Measurements from ENCODE around the gene ARFGAP3.

The ARFGAP3 gene

GRCh38 chr22:42891696-42892095 is 34.6 kb upstream of the ARFGAP3 start:
- Histone ChIP-seq H3K36me3 (ENCODE audit: control insufficient read depth, low read length) (peaks cover 34% of the 10 kb centered on the region; the same call in 1 of the 2 replicates), H3K27me3 (ENCODE audit: control insufficient read depth, low read length) (no peaks in the 10 kb centered on the region), H3K9me2 (replicated peaks; ENCODE audit: control insufficient read depth, low read length) (no peaks in the 10 kb centered on the region), H3K9me3 (ENCODE audit: control insufficient read depth, insufficient read depth, low read length) (no peaks in the 10 kb centered on the region), H3K79me2 (ENCODE audit: control insufficient read depth, low read length) (peaks cover 13% of the 10 kb centered on the region), H3F3A (ENCODE audit: control insufficient read depth, insufficient read depth) (peaks cover 6% of the 10 kb centered on the region; the same call in 1 of the 2 replicates), H4K20me1 (ENCODE audit: control insufficient read depth, insufficient read depth, low read depth, low read length) (no peaks in the 10 kb centered on the region), H3K4me2 (ENCODE audit: low read length) (no peak overlapping the region), H3K4me1 (ENCODE audit: control insufficient read depth, low read length) (peaks cover 31% of the 10 kb centered on the region), H3K4me3 (ENCODE audit: low read length) (no peak overlapping the region), H3K27ac (ENCODE audit: low read depth, low read length) (no peak overlapping the region)
- TF ChIP-seq EZH2phosphoT487 (IDR thresholded peaks at IDR 0.05; ENCODE audit: borderline replicate concordance, low read length) (no peak), CTCF (IDR thresholded peaks at IDR 0.05; ENCODE audit: low read depth, low read length, poor library complexity, severe bottlenecking) (no peak)

GRCh38 chr22:42891008-42891407 is 33.9 kb upstream of the ARFGAP3 start:
- Histone ChIP-seq H3K27me3 (ENCODE audit: control insufficient read depth, low read length) (no peaks in the 10 kb centered on the region), H3K36me3 (ENCODE audit: control insufficient read depth, low read length) (peaks cover 36% of the 10 kb centered on the region; the same call in 1 of the 2 replicates), H3K9me3 (ENCODE audit: control insufficient read depth, insufficient read depth, low read length) (no peaks in the 10 kb centered on the region), H3K4me1 (ENCODE audit: control insufficient read depth, low read length) (peaks cover 24% of the 10 kb centered on the region), H4K20me1 (ENCODE audit: control insufficient read depth, insufficient read depth, low read depth, low read length) (no peaks in the 10 kb centered on the region), H3F3A (ENCODE audit: control insufficient read depth, insufficient read depth) (peaks cover 6% of the 10 kb centered on the region; the same call in 1 of the 2 replicates), H3K4me2 (ENCODE audit: low read length) (no peak overlapping the region), H3K79me2 (ENCODE audit: control insufficient read depth, low read length) (peaks cover 9% of the 10 kb centered on the region), H3K4me3 (ENCODE audit: low read length) (no peak overlapping the region), H3K9me2 (replicated peaks; ENCODE audit: control insufficient read depth, low read length) (no peaks in the 10 kb centered on the region), H3K27ac (ENCODE audit: low read depth, low read length) (no peak overlapping the region)
- TF ChIP-seq CTCF (IDR thresholded peaks at IDR 0.05; ENCODE audit: low read depth, low read length, poor library complexity, severe bottlenecking) (no peak), EZH2phosphoT487 (IDR thresholded peaks at IDR 0.05; ENCODE audit: borderline replicate concordance, low read length) (no peak)

GRCh38 chr22:42889304-42889703 is 32.2 kb upstream of the ARFGAP3 start:
- Histone ChIP-seq H3K4me1 (ENCODE audit: control insufficient read depth, low read length) (peaks cover 9% of the 10 kb centered on the region), H3K9me3 (ENCODE audit: control insufficient read depth, insufficient read depth, low read length) (no peaks in the 10 kb centered on the region), H3K9me2 (replicated peaks; ENCODE audit: control insufficient read depth, low read length) (no peaks in the 10 kb centered on the region), H3K27ac (ENCODE audit: low read depth, low read length) (no peak overlapping the region), H3K4me3 (ENCODE audit: low read length) (no peak overlapping the region), H3K36me3 (ENCODE audit: control insufficient read depth, low read length) (peaks cover 44% of the 10 kb centered on the region), H4K20me1 (ENCODE audit: control insufficient read depth, insufficient read depth, low read depth, low read length) (no peaks in the 10 kb centered on the region), H3K27me3 (ENCODE audit: control insufficient read depth, low read length) (no peaks in the 10 kb centered on the region), H3F3A (ENCODE audit: control insufficient read depth, insufficient read depth) (no peaks in the 10 kb centered on the region), H3K4me2 (ENCODE audit: low read length) (no peak overlapping the region), H3K79me2 (ENCODE audit: control insufficient read depth, low read length) (no peaks in the 10 kb centered on the region)
- TF ChIP-seq CTCF (IDR thresholded peaks at IDR 0.05; ENCODE audit: low read depth, low read length, poor library complexity, severe bottlenecking): no peak
